ENCODE results near the gene HSD17B12.

The HSD17B12 gene

GRCh38 chr11:43746670-43747069 lies 66.1 kb downstream of the HSD17B12 start:
- no peak overlapping the region for H3K27ac ChIP-seq (ENCODE audit: low read length, poor library complexity, severe bottlenecking)
- no peak overlapping the region for H3K14ac ChIP-seq (ENCODE audit: low read length in 2 of 2)
- H3K36me3 ChIP-seq (ENCODE audit: control insufficient read depth in 1 of 2, insufficient read depth in 2 of 2, low read depth in 1 of 2, low read length in 2 of 2) = peaks cover 7 to 13% of the 10 kb centered on the region in 2 experiments
- H2AFZ ChIP-seq (ENCODE audit: low read depth, low read length) = no peak overlapping the region
- no peak overlapping the region for H3K4me3 ChIP-seq (ENCODE audit: insufficient read depth in 1 of 2, low read depth in 1 of 2, low read length in 2 of 2)
- H4K91ac ChIP-seq (ENCODE audit: low read length) = no peak overlapping the region
- no peak overlapping the region for H3K4ac ChIP-seq (ENCODE audit: low read depth in 1 of 2, low read length in 2 of 2)
- H2AK5ac ChIP-seq (ENCODE audit: low read length, severe bottlenecking) = no peak overlapping the region
- no peaks in the 10 kb centered on the region for H3K9me3 ChIP-seq (ENCODE audit: control insufficient read depth, low read length)
- no peak overlapping the region for H3K9ac ChIP-seq (ENCODE audit: low read length)
- peaks cover 26% of the 10 kb centered on the region for H3K79me1 ChIP-seq (replicated peaks; ENCODE audit: low read length, poor library complexity, severe bottlenecking)
- no peaks in the 10 kb centered on the region for H3K4me1 ChIP-seq (ENCODE audit: control insufficient read depth, insufficient read depth, low read depth, low read length)
- H3K27me3 ChIP-seq (ENCODE audit: control insufficient read depth in 1 of 2, insufficient read depth in 1 of 2, low read length in 2 of 2) = no peaks in the 10 kb centered on the region
- no peak overlapping the region for H3K18ac ChIP-seq (ENCODE audit: low read depth in 1 of 2, low read length in 2 of 2)
- no peak overlapping the region for H4K8ac ChIP-seq (ENCODE audit: low read length)
- DNase-seq = no peak
- WGBS = 98% methylated on average over 2 of the region's 3 CpGs
- H2BK12ac ChIP-seq (ENCODE audit: low read length in 2 of 2) = no peak overlapping the region
- no peak overlapping the region for H2BK5ac ChIP-seq (ENCODE audit: low read depth, low read length, poor library complexity, severe bottlenecking)
- H3K4me2 ChIP-seq (ENCODE audit: low read length, poor library complexity, severe bottlenecking) = no peak overlapping the region
- no peak overlapping the region for H2BK15ac ChIP-seq (ENCODE audit: low read depth, poor library complexity, severe bottlenecking)
- H2BK120ac ChIP-seq (ENCODE audit: low read depth, low read length) = no peak overlapping the region
- H3K23ac ChIP-seq (ENCODE audit: low read length in 2 of 2) = no peak overlapping the region

- Histone ChIP-seq H3K4me3 (ENCODE audit: insufficient read depth in 1 of 2, low read depth in 1 of 2, low read length in 2 of 2) (no peak overlapping the region), H2BK120ac (ENCODE audit: low read depth, low read length) (no peak overlapping the region), H3K27me3 (ENCODE audit: control insufficient read depth in 1 of 2, insufficient read depth in 1 of 2, low read length in 2 of 2) (no peaks in the 10 kb centered on the region), H2BK15ac (ENCODE audit: low read depth, poor library complexity, severe bottlenecking) (no peak overlapping the region), H3K4ac (ENCODE audit: low read depth in 1 of 2, low read length in 2 of 2) (no peak overlapping the region), H4K8ac (ENCODE audit: low read length) (no peak overlapping the region), H3K4me2 (ENCODE audit: low read length, poor library complexity, severe bottlenecking) (no peak overlapping the region), H3K79me1 (replicated peaks; ENCODE audit: low read length, poor library complexity, severe bottlenecking) (peaks cover 24% of the 10 kb centered on the region), H3K14ac (ENCODE audit: low read length in 2 of 2) (no peak overlapping the region), H2AFZ (ENCODE audit: low read depth, low read length) (no peak overlapping the region), H3K36me3 (ENCODE audit: control insufficient read depth in 1 of 2, insufficient read depth in 2 of 2, low read depth in 1 of 2, low read length in 2 of 2) (peaks cover 7 to 13% of the 10 kb centered on the region in 2 experiments), H3K27ac (ENCODE audit: low read length, poor library complexity, severe bottlenecking) (no peak overlapping the region), H3K9me3 (ENCODE audit: control insufficient read depth, low read length) (no peaks in the 10 kb centered on the region), H3K4me1 (ENCODE audit: control insufficient read depth, insufficient read depth, low read depth, low read length) (no peaks in the 10 kb centered on the region), H3K23ac (ENCODE audit: low read length in 2 of 2) (no peak overlapping the region), H2AK5ac (ENCODE audit: low read length, severe bottlenecking) (no peak overlapping the region), H3K18ac (ENCODE audit: low read depth in 1 of 2, low read length in 2 of 2) (no peak overlapping the region), H2BK12ac (ENCODE audit: low read length in 2 of 2) (no peak overlapping the region), H3K9ac (ENCODE audit: low read length) (no peak overlapping the region), H2BK5ac (ENCODE audit: low read depth, low read length, poor library complexity, severe bottlenecking) (no peak overlapping the region), H4K91ac (ENCODE audit: low read length) (no peak overlapping the region)
- WGBS = 77% methylated on average over 7 of the region's 7 CpGs
- DNase-seq = no peak
Observed at GRCh38 chr11:43747130-43747802, 66.7 kb downstream of the HSD17B12 start.

- Histone ChIP-seq H3K4me3 (ENCODE audit: insufficient read depth in 1 of 2, low read depth in 1 of 2, low read length in 2 of 2) (no peak overlapping the region), H3K4me1 (ENCODE audit: control insufficient read depth, insufficient read depth, low read depth, low read length) (no peaks in the 10 kb centered on the region), H3K4ac (ENCODE audit: low read depth in 1 of 2, low read length in 2 of 2) (no peak overlapping the region), H3K4me2 (ENCODE audit: low read length, poor library complexity, severe bottlenecking) (no peak overlapping the region), H4K91ac (ENCODE audit: low read length) (no peak overlapping the region), H3K23ac (ENCODE audit: low read length in 2 of 2) (no peak overlapping the region), H2AK5ac (ENCODE audit: low read length, severe bottlenecking) (no peak overlapping the region), H2AFZ (ENCODE audit: low read depth, low read length) (no peak overlapping the region), H3K9me3 (ENCODE audit: control insufficient read depth, low read length) (no peaks in the 10 kb centered on the region), H3K18ac (ENCODE audit: low read depth in 1 of 2, low read length in 2 of 2) (no peak overlapping the region), H3K36me3 (ENCODE audit: control insufficient read depth in 1 of 2, insufficient read depth in 2 of 2, low read depth in 1 of 2, low read length in 2 of 2) (peaks cover 7 to 13% of the 10 kb centered on the region in 2 experiments), H4K8ac (ENCODE audit: low read length) (no peak overlapping the region), H3K14ac (ENCODE audit: low read length in 2 of 2) (no peak overlapping the region), H2BK12ac (ENCODE audit: low read length in 2 of 2) (no peak overlapping the region), H2BK120ac (ENCODE audit: low read depth, low read length) (no peak overlapping the region), H3K9ac (ENCODE audit: low read length) (no peak overlapping the region), H2BK15ac (ENCODE audit: low read depth, poor library complexity, severe bottlenecking) (no peak overlapping the region), H3K79me1 (replicated peaks; ENCODE audit: low read length, poor library complexity, severe bottlenecking) (peaks cover 21% of the 10 kb centered on the region), H2BK5ac (ENCODE audit: low read depth, low read length, poor library complexity, severe bottlenecking) (no peak overlapping the region), H3K27ac (ENCODE audit: low read length, poor library complexity, severe bottlenecking) (no peak overlapping the region), H3K27me3 (ENCODE audit: control insufficient read depth in 1 of 2, insufficient read depth in 1 of 2, low read length in 2 of 2) (no peaks in the 10 kb centered on the region)
- no CpG with 5 or more reads among the region's 2 CpGs for WGBS
- DNase-seq = no peak
Observed at GRCh38 chr11:43748095-43748494, 67.6 kb downstream of the HSD17B12 start.

GRCh38 chr11:43751726-43752125 lies 71.2 kb downstream of the HSD17B12 start:
- H3K9me3 ChIP-seq (ENCODE audit: control insufficient read depth, low read length) = no peaks in the 10 kb centered on the region
- 96% methylated on average over 2 of the region's 4 CpGs for WGBS
- no peaks in the 10 kb centered on the region for H3K4me1 ChIP-seq (ENCODE audit: control insufficient read depth, insufficient read depth, low read depth, low read length)
- no peak overlapping the region for H2AFZ ChIP-seq (ENCODE audit: low read depth, low read length)
- no peak overlapping the region for H2BK15ac ChIP-seq (ENCODE audit: low read depth, poor library complexity, severe bottlenecking)
- no peak overlapping the region for H2BK12ac ChIP-seq (ENCODE audit: low read length in 2 of 2)
- no peak overlapping the region for H3K23ac ChIP-seq (ENCODE audit: low read length in 2 of 2)
- no peak overlapping the region for H3K27ac ChIP-seq (ENCODE audit: low read length, poor library complexity, severe bottlenecking)
- no peak for DNase-seq
- no peak overlapping the region for H3K4me2 ChIP-seq (ENCODE audit: low read length, poor library complexity, severe bottlenecking)
- H2AK5ac ChIP-seq (ENCODE audit: low read length, severe bottlenecking) = no peak overlapping the region
- H3K36me3 ChIP-seq (ENCODE audit: control insufficient read depth in 1 of 2, insufficient read depth in 2 of 2, low read depth in 1 of 2, low read length in 2 of 2) = peaks cover 0 to 27% of the 10 kb centered on the region in 2 experiments
- H2BK120ac ChIP-seq (ENCODE audit: low read depth, low read length) = no peak overlapping the region
- H3K4ac ChIP-seq (ENCODE audit: low read depth in 1 of 2, low read length in 2 of 2) = no peak overlapping the region
- H3K4me3 ChIP-seq (ENCODE audit: insufficient read depth in 1 of 2, low read depth in 1 of 2, low read length in 2 of 2) = no peak overlapping the region
- H3K79me1 ChIP-seq (replicated peaks; ENCODE audit: low read length, poor library complexity, severe bottlenecking) = peaks cover 8% of the 10 kb centered on the region
- no peak overlapping the region for H3K9ac ChIP-seq (ENCODE audit: low read length)
- H4K8ac ChIP-seq (ENCODE audit: low read length) = no peak overlapping the region
- H3K18ac ChIP-seq (ENCODE audit: low read depth in 1 of 2, low read length in 2 of 2) = no peak overlapping the region
- H3K14ac ChIP-seq (ENCODE audit: low read length in 2 of 2) = no peak overlapping the region
- no peaks in the 10 kb centered on the region for H3K27me3 ChIP-seq (ENCODE audit: control insufficient read depth in 1 of 2, insufficient read depth in 1 of 2, low read length in 2 of 2)
- no peak overlapping the region for H4K91ac ChIP-seq (ENCODE audit: low read length)
- H2BK5ac ChIP-seq (ENCODE audit: low read depth, low read length, poor library complexity, severe bottlenecking) = no peak overlapping the region

Data from mesenchymal stem cell (in vitro differentiated cells and primary cell).